ENCODE results near the gene PLEKHH3.

DNA sequence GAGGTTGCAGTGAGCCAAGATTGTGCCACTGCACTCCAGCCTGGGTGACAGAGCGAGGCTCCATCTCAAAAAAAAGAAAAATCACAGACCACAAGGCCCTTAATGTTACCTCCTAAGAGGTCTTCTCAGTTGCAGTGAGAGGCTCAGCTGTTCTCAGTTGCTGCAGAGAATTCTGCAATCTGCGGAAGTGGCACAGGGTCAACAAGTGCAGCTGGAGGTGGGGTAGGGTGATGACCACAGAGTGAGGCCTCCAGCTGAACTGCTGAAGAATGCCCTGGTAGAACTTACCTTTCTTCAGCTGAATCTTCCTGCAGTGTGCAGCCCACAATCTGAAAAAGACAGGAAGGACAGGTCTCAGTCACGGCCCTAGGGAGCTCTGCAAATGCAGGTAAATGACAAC lies 31.8 kb upstream of the PLEKHH3 start:
- TF ChIP-seq, protein P1, sequence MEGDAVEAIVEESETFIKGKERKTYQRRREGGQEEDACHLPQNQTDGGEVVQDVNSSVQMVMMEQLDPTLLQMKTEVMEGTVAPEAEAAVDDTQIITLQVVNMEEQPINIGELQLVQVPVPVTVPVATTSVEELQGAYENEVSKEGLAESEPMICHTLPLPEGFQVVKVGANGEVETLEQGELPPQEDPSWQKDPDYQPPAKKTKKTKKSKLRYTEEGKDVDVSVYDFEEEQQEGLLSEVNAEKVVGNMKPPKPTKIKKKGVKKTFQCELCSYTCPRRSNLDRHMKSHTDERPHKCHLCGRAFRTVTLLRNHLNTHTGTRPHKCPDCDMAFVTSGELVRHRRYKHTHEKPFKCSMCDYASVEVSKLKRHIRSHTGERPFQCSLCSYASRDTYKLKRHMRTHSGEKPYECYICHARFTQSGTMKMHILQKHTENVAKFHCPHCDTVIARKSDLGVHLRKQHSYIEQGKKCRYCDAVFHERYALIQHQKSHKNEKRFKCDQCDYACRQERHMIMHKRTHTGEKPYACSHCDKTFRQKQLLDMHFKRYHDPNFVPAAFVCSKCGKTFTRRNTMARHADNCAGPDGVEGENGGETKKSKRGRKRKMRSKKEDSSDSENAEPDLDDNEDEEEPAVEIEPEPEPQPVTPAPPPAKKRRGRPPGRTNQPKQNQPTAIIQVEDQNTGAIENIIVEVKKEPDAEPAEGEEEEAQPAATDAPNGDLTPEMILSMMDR (IDR thresholded peaks at IDR 0.05), result no peak
- no peak for TF ChIP-seq POLR2A (IDR thresholded peaks at IDR 0.05)

Data from right lobe of liver (tissue), 4 donors.